Measurements from ENCODE around the gene RAB7A.

RAB7A gene

DNA sequence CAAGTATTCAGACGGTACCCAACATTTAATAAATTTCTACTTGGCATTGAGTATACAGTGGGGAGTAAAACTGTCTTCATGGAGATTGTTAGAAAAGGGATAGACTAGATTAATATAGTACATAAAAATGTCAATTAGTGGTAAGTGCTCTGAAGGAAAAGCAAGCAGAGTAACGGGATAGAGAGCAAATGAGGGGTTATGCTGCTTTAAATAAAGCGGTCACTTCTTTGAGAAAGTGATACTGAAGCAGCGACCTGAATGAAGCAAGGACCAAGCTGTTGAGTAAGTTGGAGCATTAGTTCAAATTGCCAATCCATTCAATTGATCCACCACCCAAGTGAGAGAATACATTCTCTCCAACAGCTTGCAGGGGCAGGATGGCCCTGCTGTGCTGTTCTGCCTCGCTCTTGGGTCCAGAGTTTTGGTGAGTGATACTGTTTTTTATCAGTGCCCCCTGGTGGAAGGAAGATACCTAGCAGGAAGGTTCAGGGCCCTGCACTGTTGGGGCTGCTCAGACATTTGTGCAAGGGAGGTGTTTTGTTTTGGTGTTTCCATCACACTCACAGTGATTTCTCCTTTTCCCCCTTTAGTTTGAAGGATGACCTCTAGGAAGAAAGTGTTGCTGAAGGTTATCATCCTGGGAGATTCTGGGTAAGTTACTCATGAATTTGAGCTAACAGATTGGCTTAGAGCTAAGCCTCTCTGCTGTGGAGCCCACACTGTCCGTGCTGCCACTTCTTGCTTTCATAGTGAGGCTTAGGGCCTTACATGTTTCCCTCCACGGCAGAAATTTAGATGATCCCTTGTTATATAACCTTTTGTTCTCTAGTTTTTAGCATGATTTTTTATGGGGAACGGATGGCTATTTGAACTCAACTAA lies 69.0 kb downstream of the RAB7A start:
- peak; percentile 33 for DNase-seq

DNA sequence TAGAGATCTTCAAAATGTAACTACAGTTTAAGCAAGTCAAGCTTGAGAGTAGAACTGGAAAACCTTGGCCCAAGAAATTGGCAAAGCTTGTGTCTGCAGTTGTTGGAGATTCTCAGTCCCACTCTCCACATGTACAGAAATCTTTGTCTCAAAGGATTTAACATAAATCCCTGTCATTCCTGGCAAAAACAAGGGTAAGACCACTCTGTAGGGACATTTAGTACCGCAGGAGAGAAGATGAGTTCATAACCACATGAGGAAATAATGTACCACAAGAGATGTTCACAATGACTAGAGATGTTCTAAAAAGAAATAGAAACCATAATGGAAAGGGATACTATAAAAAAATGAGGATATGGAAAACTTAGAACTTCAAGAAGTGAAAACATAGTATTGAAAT lies 73.7 kb downstream of the RAB7A start:
- no peak for DNase-seq

DNA sequence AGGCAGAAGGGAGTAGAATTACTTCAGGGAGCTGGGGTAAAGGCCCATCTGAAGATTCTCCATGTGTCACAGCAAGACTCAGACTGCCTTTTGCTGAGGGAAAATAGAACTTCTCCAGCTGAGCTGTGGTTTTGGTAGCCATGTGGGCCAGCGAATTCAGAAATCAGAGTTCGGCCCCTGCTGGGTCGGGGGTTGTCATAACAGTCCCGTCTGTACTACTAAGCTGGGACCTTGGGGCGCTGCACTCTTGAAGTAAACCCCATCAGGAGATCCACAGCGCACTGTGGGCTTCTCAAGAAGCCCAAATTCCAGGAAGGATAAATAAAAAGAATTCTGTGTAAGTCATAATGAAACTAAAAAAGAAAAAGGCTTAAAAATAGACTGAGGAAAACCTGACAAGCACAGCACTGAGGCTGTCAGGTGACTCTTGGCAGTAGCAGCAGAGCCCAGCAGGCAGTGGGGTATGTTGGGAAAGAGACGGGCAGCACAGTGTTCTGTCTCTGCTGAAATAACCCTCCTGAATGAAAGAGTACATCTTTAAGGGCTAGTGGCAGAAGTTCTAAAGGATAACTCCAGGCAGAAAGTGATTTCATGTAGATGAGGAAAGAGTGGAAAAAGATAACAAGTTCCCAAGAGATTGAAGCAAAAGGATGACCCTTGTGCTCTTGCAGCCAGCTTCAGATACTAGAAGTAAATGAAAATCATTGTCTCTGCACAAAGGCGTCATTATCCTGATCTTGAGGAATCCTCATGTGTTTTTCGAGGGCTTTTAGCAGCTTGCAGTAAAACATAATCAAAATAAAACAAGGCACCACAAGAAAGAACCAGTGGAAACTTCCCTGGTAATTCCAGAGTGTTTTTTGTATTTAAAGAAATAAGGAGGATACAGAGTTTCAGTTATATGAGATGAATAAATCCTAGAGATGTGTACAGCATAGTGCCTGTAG lies 74.5 kb downstream of the RAB7A start:
- no peak for DNase-seq

DNA sequence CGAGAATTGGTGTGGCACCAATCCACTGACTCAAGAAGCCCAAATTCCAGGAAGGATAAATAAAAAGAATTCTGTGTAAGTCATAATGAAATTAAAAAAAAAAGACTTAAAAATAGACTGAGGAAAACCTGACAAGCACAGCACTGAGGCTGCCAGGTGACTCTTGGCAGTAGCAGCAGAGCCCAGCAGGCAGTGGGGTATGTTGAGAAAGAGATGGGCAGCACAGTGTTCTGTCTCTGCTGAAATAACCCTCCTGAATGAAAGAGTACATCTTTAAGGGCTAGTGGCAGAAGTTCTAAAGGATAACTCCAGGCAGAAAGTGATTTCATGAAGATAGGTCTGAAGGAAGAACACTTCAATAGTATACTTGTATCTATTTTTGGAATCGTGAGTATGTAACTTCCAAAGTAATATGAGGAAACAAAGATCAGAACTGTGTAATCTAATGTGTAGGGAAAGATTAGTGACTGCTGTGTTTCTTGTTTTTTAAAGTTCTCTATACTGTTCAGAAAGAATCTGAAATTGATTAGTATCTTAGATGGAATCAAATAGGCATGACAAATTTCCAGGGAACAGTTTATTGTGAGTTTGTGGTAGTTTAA lies 75.9 kb downstream of the RAB7A start:
- DNase-seq, result no peak

DNA sequence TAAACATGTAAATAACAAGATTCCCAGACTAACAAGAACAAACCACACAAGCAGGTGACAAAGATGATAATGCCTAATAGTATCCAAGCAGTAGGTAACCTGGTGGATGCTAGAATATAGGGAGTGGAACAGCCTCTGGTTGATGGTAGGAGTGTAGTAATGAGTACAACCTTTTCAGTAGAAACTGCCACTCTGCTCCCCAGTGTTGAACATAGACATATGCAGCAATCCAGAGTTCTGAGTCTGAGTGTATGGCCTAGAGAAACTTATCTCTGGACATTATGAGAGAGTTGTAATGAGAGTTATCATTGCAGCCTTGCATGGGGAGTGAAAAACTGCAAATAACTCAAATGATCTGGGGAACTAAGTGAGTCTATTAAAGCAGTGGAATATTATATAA lies 77.3 kb downstream of the RAB7A start:
- DNase-seq, result no peak

DNA sequence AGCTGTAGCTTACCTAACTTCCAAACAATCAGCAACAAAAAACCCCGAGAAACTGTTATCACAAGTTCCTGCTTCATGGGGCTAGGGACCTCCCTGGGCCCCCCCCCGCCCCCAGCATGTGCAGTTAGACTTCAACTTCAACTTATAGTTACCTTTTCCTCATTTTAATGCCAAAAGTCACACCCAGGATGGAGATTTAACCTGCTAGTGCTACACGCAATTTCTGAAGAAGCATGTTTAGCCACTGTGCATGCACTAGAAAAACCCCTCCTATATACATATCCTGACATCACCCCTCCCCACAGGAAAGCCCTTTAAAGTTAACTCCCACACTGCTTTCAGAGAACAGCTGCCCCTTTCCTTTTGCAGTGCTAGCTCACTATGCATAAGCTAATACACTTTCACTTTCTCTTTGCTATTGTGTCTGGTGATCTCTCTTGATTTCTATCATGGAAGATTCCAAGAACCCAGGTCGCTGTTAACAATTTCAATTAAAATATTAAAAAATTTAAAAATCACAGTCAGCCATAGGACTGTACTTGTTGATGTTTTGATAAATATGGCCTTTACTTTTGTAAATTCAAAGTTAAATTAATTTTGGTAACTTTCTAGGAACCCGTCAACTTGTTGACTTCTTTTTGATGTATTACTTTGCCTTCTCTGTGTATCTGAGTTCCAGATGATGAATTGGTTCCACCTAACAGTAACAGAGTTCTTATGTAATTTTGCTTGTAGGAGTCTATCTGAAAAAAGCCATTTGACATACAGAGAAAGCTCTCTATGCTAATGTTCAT lies 78.2 kb downstream of the RAB7A start:
- no peak for DNase-seq

DNA sequence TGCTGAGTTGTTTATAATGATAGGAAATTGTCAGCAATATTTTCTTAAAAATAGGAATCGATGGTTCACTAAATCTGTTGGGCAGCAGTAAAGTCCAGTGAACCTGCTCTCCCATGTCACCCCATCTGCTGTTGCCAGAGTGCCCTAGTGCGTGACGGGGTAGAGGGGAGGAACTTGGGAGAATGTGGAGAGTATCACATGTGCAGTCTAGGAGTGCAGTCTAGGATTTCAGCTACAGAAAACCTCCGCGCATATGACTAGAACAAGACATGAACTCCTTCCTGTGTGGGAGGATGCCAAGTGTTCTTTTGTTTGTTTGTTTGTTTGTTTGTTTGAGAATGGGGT lies 78.8 kb downstream of the RAB7A start:
- no peak for DNase-seq

DNA sequence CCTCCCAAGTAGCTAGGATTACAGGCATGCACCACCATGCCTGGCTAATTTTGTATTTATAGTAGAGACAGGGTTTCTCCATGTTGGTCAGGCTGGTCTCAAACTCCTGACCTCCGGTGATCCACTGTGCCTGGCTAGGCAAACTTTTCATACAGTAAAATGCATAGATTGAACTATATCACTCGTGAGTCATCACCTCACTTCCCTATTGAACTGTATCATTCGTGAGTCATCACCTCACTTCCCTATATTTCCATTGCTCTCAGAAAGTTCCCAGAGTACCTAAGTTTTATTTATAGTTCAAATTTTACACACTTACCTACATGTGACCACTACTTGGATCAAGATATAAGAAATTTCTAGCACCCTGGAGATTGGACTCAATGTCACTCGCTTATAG lies 79.8 kb downstream of the RAB7A start:
- no peak for DNase-seq

DNA sequence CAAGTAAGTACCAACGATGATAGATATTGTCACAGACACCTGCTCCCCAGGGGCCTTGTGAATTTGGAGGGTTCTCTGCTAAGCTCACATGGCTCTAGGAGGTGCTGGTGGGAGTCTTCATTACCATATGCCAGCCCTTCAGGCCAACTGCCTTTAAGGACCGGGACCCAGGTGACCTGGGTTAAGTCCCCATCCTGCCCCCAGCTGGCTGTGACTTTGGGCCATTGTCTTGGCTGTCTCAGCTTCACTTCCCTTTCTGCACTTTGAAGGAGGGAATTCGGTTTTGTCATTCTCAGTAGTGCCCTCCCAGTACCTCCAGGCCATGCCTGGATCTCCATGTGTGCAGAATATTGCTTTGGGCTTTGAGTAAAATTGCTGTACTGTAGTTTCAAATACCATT lies 80.6 kb downstream of the RAB7A start:
- no peak for DNase-seq

DNA sequence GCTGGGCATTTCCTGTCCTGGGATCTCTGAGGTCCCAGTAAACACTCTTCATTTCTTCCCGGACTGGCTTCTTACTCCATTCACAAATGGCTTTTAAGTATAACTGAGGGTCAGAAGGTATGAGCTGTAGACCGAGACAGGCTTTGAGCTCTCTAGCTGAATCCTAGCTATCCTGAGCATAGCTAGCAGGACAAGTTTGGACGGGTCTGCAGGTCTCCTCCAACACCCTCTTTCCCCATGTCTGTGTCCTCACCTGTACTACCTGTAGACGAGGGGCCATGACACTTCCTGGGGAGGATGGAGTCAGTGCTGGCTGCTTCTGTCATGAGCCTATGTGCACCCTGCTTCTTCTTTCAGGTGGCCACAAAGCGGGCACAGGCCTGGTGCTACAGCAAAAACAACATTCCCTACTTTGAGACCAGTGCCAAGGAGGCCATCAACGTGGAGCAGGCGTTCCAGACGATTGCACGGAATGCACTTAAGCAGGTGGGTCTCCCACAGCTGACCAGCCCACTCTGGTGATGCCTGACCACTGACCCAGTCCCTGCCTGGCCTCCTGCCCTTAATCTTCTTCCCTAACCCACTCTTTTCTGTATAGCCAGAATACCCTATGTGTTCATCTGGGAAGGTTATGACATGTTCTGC lies 81.3 kb downstream of the RAB7A start:
- no peak for DNase-seq

DNA sequence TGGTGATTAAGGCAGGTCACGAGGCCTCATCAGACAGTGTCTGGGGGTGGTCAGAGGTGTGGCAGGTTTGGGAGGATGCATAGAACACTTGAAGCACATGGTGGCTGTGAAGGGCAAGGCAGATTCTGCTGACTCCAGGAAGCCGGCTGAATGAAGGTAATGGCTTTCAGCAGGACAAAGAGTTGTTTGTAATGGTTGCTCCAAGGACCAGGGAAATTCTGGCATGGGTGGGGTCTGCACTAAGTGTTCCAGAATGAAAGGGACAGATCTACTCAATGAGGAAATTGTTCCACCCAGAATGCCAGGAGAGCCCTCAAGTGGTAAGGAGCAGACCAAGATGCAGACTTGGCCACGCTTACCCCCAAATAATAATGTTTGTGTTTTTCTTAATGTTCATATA lies 82.7 kb downstream of the RAB7A start:
- DNase-seq, result no peak

DNA sequence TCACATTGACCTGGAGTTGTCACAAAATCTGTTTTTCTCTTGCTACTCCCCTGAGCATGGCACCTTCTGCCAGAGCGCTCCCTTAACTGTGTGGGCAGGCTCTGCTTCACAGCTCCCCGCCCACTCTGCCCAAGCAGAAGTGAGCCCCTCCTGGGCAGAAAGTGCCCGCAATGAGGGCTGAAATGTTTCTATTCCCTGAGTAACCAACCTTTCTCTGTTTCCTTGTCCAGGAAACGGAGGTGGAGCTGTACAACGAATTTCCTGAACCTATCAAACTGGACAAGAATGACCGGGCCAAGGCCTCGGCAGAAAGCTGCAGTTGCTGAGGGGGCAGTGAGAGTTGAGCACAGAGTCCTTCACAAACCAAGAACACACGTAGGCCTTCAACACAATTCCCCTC lies 87.1 kb downstream of the RAB7A start:
- no peak for DNase-seq

DNA sequence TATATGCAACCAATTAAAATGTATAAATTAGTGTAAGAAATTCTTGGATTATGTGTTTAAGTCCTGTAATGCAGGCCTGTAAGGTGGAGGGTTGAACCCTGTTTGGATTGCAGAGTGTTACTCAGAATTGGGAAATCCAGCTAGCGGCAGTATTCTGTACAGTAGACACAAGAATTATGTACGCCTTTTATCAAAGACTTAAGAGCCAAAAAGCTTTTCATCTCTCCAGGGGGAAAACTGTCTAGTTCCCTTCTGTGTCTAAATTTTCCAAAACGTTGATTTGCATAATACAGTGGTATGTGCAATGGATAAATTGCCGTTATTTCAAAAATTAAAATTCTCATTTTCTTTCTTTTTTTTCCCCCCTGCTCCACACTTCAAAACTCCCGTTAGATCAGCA lies 88.1 kb downstream of the RAB7A start:
- no peak for DNase-seq

DNA sequence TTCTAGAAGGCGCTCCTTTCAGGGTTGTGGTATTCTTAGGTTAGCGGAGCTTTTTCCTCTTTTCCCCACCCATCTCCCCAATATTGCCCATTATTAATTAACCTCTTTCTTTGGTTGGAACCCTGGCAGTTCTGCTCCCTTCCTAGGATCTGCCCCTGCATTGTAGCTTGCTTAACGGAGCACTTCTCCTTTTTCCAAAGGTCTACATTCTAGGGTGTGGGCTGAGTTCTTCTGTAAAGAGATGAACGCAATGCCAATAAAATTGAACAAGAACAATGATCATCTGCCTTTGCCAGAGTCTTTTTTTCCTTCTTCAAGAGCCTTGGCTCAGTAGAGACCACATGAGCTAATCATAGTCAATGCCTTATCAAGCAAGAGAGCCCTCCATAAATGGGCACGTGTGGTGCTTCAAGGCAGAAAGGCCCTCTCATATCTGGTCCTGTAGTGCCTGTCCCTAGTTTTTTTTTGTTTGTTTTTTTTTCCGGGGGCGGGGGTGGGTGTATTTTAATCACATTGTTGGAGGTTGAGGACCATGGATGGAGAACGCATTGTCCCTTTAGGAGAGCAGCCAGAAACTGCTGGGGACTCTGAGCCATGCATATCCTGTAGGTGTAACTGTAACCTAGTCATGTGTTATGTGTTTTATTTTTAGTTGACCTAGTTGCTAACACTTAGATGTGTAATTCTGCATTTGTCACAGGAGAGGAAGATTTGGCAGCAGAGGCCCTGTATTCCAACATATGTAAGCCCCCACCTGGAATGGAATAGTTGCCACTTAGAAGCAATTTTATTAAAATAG lies 88.7 kb downstream of the RAB7A start:
- no peak for DNase-seq

DNA sequence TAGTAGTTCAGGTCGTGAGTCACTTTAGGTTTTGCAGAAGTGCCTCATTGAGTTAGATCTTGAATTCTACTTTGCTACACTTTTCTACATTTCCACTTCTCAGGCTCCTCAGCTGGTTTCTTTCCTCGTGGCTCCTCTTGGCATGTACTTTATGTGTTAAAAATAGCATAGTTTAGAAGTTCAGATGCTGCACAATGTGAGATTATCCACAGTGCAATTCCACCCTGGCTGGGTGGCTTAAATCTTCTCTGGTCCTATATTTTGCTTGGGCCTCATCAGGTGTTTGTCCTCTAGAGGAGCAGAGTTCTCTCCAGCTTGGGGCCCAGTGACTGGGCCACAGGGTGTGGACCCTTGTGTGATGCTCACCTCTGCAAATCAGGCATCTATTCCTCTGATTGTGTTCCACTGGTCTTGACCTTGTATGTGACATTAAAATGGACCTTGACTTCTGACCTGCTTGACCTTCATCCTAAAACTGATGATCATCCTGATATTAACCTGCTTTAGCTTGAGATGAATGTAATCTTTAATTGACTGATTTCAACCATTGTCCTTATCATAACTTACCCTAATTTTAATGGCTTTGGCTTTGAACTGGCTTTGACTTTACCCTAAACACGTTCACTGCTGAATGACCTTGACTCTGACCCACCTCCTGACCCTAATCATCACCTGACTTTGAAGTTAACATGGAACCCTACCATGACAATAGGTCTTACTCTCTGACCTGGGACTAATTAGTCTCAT lies 89.5 kb downstream of the RAB7A start:
- no peak for DNase-seq

DNA sequence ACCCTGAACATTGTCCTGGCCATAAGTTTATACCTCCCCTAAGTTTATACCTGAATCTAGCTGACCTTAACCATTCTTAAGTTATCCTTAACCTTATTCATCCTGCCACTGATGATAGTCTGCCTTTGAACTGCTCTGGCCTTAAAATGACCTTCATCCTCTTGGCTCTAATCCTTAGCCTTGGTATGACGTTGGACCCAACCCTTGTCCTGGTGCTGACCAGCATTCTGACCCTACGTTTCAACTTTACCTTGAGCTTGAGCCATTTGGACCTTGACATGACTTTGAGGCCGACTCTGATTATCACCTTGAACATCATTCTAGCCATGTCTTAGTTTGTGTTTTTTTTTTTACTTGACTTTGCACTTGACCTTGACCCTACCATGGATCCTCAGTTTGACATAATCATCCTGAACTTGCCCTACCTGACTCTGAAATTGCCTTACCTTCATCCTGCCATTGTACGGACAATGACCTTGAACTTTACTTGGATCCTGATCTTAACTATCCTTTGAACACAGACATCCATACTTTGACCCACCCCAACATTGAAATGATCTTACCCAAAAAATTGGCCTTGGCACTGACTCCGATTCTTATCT lies 92.3 kb downstream of the RAB7A start:
- DNase-seq, result no peak

DNA sequence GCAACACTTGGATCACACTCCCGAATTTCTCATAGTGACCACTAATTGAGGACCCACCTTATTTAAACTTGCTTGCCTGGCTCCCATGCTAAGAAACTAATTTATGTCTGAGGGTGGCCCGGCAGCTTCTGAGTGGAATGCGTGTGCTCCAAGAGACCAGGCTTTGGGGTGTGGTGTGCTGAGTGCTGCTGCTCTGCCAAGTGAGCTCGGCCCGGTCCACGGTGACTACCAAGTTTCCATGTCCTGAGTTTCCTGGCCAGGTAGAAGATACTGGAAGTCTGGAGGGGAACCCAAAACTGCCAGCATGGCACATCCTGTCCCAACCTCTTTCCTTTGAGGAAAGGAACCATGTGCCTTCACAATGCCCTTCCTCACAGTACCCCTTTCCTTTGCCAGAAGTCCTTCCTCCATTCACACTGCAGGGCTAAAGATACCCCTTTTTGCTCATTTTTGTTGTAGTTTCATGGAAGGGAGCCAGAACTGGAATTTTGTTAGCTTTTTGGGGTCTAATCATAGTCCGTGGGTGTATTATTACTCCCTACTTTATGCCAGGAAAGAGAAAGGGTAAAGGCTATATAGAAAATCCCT lies 94.4 kb downstream of the RAB7A start:
- no peak for DNase-seq

DNA sequence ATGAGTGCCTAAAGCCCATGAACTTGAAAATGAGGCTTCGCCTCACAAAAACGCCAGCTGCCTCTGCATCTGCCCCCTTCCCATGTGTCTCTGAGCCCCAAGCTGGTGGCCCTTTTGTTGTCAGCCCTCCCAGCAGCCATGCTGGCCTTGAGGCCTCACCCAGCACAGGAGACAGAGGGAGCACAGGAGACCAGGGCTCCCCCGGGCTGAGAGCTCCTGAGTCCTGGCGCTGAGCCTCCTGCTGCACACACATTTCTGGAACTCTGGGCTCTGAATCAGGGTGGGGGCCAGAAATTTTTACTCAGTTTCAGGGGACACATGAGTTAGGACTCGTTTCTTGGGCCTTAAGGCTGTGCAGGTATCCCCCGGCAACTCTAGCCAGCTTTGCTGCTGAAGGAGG lies 97.0 kb downstream of the RAB7A start:
- DNase-seq, result no peak

DNA sequence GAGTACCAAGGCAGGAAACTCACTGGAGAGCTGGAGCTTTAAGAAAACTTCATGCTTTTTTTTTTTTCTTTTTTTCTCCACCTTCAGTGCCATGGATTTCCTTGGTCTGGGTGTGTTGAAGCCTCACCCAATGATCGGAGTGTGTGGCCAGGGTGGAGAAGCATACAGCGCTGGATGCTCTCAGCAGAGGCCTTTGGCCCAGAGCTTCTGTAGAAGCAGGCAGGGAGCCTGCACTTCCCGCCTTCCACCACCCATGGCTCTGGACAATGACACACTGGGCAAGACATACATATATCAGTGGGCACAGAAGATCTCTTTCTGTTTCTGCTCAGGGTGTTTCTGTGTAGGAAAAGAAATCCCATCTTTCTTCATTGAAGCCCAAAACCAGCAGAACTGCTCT lies 97.6 kb downstream of the RAB7A start:
- DNase-seq, result no peak
